AG04450 (cell line): ENCODE measurements around the gene ESD. TPM values are rescaled to one million over a fixed set of nuclear protein-coding genes. Genes with fewer than 3 reads are reported as not detected.
A peak's percentile ranks its signal among the peaks of the same experiment; 100 is the strongest.
"Not testable (repeated sequence)": the region's sequence is repeated elsewhere in the genome, so short reads cannot be mapped to it uniquely, and the experiment has no call there.

ENCODE experiments used
- CTCF ChIA-PET: fragments of 300-600, 350-600 bp; formaldehyde crosslinking; extraction: SDS; loops from one replicate; lab custom pipeline; 2022; ENCODE audit warnings: antibody characterized with exemption, inconsistent platforms; lab: Charles Lee
- POLR2A ChIA-PET: fragments of 350-600 bp; formaldehyde crosslinking; extraction: SDS; loops from one replicate; lab custom pipeline; 2021; ENCODE audit warnings: antibody characterized with exemption, inconsistent platforms; lab: Yijun Ruan, JAX
- DNase-seq: peaks from one replicate; pipeline ENCODE4 v3.0.0-alpha.2; 2011; ENCODE audit warnings: low read depth, low spot score
- H3K27ac ChIP-seq: one replicate; pipeline ENCODE4 v1.5.1; 2012; ENCODE audit warnings: low read depth, low read length, control low read depth
- H3K27me3 ChIP-seq: one replicate; pipeline ENCODE4 v1.6.0; 2012; ENCODE audit warnings: low read length; ENCODE audit not compliant: control insufficient read depth, insufficient read depth
- H3K4me3 ChIP-seq: 2 replicates; pipeline ENCODE4 v1.5.1; 2011; ENCODE audit warnings: mild to moderate bottlenecking, low read depth, low read length, control low read depth
- H3K9me3 ChIP-seq: 2 replicates; pipeline ENCODE4 v1.5.1; 2012; ENCODE audit warnings: low read length; ENCODE audit not compliant: control insufficient read depth, insufficient read depth
- CTCF ChIP-seq: IDR thresholded peaks from 2 replicates; pipeline ENCODE4 v1.5.1; 2011; ENCODE audit warnings: low read depth, low read length, control low read depth, inconsistent platforms
- polyA plus RNA-seq: library from polyadenylated mRNA; depleted of rRNA; stranded (reverse); fragments of >200 nt; gene quantifications from 2 replicates; pipeline ENCODE4 v1.2.3, GENCODE V29; 2011

ESD gene
- polyA plus RNA-seq, 1 experiment = 208 TPM

GRCh38 chr13:46817095-46817494 is 20.1 kb upstream of the ESD start:
- Histone ChIP-seq H3K27ac (no peak overlapping the region), H3K4me3 (no peak overlapping the region), H3K27me3 (no peaks in the 10 kb centered on the region), H3K9me3 (no peaks in the 10 kb centered on the region; the same call in 1 of the 2 replicates)
- CTCF ChIA-PET = no interaction called here
- TF ChIP-seq CTCF = no peak
- DNase-seq = no peak
- POLR2A ChIA-PET = no interaction called here

- CTCF ChIA-PET = no interaction called here
- H3K27me3 ChIP-seq = no peaks in the 10 kb centered on the region
- POLR2A ChIA-PET = no interaction called here
- no peaks in the 10 kb centered on the region; the same call in 1 of the 2 replicates for H3K9me3 ChIP-seq
- H3K4me3 ChIP-seq = no peak overlapping the region
- TF ChIP-seq CTCF = no peak
- no peak for DNase-seq
- H3K27ac ChIP-seq = no peak overlapping the region
Measured at GRCh38 chr13:46816371-46816770, 19.4 kb upstream of the ESD start.

GRCh38 chr13:46812301-46812797 is 15.4 kb upstream of the ESD start:
- TF ChIP-seq CTCF = no peak
- H3K27me3 ChIP-seq = no peaks in the 10 kb centered on the region
- ChIA-PET POLR2A (no interaction called here), CTCF (no interaction called here)
- no peak for DNase-seq
- H3K9me3 ChIP-seq = no peaks in the 10 kb centered on the region; the same call in 1 of the 2 replicates
- no peak overlapping the region for H3K4me3 ChIP-seq
- H3K27ac ChIP-seq = no peak overlapping the region

- POLR2A ChIA-PET = no interaction called here
- Histone ChIP-seq H3K27me3 (no peaks in the 10 kb centered on the region), H3K27ac (no peak overlapping the region), H3K9me3 (no peaks in the 10 kb centered on the region; the same call in 1 of the 2 replicates), H3K4me3 (no peak overlapping the region)
- CTCF ChIA-PET = no interaction called here
- no peak for TF ChIP-seq CTCF
- DNase-seq = no peak
Measured at GRCh38 chr13:46810440-46810839, 13.5 kb upstream of the ESD start.

GRCh38 chr13:46804921-46805320 is 8.0 kb upstream of the ESD start:
- POLR2A ChIA-PET, H3K27me3 ChIP-seq, DNase-seq, H3K9me3 ChIP-seq, CTCF ChIA-PET, H3K4me3 ChIP-seq: not testable (repeated sequence)
- H3K27ac ChIP-seq = peak overlapping the region; percentile 82

- peak overlapping the region; percentile 82 for H3K27ac ChIP-seq
- no peak for TF ChIP-seq CTCF
- H3K27me3 ChIP-seq = no peaks in the 10 kb centered on the region
- ChIA-PET CTCF (no interaction called here), POLR2A (no interaction called here)
- no peak overlapping the region for H3K4me3 ChIP-seq
- DNase-seq = peak; percentile 86
- H3K9me3 ChIP-seq = no peaks in the 10 kb centered on the region
Measured at GRCh38 chr13:46804391-46804815, 7.4 kb upstream of the ESD start.
